Breast epithelium (tissue), 4 donors: Measurements from ENCODE around the gene LDB3. TPM values are rescaled to one million over a fixed set of nuclear protein-coding genes. Genes with fewer than 3 reads are reported as not detected.

Experiments used
- DNase-seq, 2 donors: peaks; one replicate each; pipeline ENCODE4 v3.0.0-alpha.2; 2019; ENCODE audit warnings: low spot score in 2 of 2
- H3K27ac ChIP-seq, 2 donors: fragments of 200-600 bp; sonication (generic) in 1 of 2; one replicate each; pipeline ENCODE4 v1.5.1; 2016 to 2019; ENCODE audit warnings: mild to moderate bottlenecking in 1 of 2
- H3K27me3 ChIP-seq, 2 donors: fragments of 200-600 bp; sonication (generic) in 1 of 2; one replicate each; pipeline versions ENCODE4 v1.5.1 to v1.6.0; 2017 to 2019; ENCODE audit warnings: control low read depth in 1 of 2, mild to moderate bottlenecking in 1 of 2
- H3K36me3 ChIP-seq: fragments of 200-600 bp; one replicate; pipeline ENCODE4 v1.5.1; 2019
- H3K4me1 ChIP-seq, 2 donors: fragments of 200-600 bp; sonication (generic); one replicate each; pipeline ENCODE4 v1.5.1; 2016 to 2019; ENCODE audit warnings: control low read depth in 1 of 2
- H3K4me3 ChIP-seq, 3 donors: fragments of 200-600 bp; sonication (generic); 1 replicate in 2 of 3; 2 replicates in 1 of 3; pipeline ENCODE4 v1.5.1; 2016 to 2019; ENCODE audit warnings: mild to moderate bottlenecking in 3 of 3, moderate library complexity in 2 of 3
- H3K9me3 ChIP-seq, 2 donors: fragments of 200-600 bp; sonication (generic) in 1 of 2; one replicate each; pipeline ENCODE4 v1.5.1; 2016 to 2019; ENCODE audit warnings: control low read depth in 1 of 2
- POLR2A ChIP-seq: fragments of 450-650 bp; IDR thresholded peaks from one replicate; pipeline ENCODE4 v1.6.1; 2016; ENCODE audit warnings: antibody characterized with exemption, mild to moderate bottlenecking, moderate library complexity
- POLR2AphosphoS5 ChIP-seq, 3 donors: sonication (generic); formaldehyde crosslinking; IDR thresholded peaks; one replicate each; pipeline ENCODE4 v1.6.1; 2017; ENCODE audit warnings: antibody characterized with exemption in 3 of 3
- intact Hi-C: fragments of 100-400 bp; cut with DNase I; formaldehyde crosslinking; loops from one replicate; pipeline ENCODE4 v1.15.1; 2023; ENCODE audit warnings: low total_unique reads
- total RNA-seq, 3 donors: library from RNA; depleted of rRNA; stranded (reverse); fragments of >200 nt; gene quantifications; one replicate each; pipeline ENCODE4 v1.1.0, GENCODE V29; 2016
- TF ChIP-seq, protein P1 (sequence below), 3 donors: fragments of 450-650 bp; IDR thresholded peaks; one replicate each; pipeline ENCODE4 v1.5.1; 2016 to 2017; ENCODE audit warnings: antibody characterized with exemption in 3 of 3, mild to moderate bottlenecking in 3 of 3, moderate library complexity in 3 of 3

LDB3 gene
- total RNA-seq, 3 donors from 2014 or later: 0.98 to 2.9 (median 1.3) TPM

DNA sequence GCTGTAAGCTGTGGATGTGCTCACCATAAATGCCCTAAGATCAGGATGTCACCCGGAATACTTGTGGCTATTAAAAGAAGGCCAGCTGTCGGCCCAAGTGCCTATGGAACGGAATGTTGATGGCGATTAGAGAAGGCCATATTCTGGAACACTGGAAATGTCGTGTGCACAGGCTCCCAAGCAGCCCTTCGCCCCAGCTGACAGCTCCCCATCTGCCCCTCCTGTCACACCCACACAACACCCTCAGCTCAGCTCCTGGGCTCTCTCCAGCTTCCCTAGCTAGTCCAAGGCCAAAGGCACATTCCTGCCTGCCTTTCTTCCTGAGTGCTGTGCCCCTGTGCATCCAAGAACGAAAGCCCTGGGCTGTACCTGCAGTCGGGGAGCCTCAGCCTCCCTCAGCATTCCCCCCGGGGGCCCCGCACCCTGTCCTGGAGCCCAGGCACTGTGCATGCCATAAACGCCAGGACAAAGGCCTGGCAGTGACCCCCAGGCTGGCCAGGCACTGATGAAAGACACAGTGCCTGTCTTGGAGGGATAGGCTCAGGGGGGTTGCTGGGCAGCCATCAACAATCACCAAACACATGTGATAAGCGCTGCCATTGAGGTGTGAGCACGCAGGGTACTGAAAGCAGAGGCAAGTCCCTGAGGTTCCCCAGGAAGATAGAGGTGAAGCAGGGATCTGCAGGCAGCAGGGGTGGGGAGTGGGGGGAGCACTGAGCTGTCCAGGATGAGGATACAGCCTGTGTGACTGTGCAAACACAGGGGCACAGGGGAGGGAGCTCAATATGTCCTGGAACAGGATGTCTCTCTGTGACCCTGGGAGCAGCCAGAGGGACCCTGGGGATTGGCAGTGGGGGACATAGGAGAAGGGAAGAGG, 3.7 kb upstream of the LDB3 start:
- H3K27me3 ChIP-seq: no peaks in the 10 kb centered on the region
- TF ChIP-seq, protein P1, sequence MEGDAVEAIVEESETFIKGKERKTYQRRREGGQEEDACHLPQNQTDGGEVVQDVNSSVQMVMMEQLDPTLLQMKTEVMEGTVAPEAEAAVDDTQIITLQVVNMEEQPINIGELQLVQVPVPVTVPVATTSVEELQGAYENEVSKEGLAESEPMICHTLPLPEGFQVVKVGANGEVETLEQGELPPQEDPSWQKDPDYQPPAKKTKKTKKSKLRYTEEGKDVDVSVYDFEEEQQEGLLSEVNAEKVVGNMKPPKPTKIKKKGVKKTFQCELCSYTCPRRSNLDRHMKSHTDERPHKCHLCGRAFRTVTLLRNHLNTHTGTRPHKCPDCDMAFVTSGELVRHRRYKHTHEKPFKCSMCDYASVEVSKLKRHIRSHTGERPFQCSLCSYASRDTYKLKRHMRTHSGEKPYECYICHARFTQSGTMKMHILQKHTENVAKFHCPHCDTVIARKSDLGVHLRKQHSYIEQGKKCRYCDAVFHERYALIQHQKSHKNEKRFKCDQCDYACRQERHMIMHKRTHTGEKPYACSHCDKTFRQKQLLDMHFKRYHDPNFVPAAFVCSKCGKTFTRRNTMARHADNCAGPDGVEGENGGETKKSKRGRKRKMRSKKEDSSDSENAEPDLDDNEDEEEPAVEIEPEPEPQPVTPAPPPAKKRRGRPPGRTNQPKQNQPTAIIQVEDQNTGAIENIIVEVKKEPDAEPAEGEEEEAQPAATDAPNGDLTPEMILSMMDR (IDR thresholded peaks at IDR 0.05): no peak
- TF ChIP-seq POLR2A: no peak
- H3K4me1 ChIP-seq: no peaks in the 10 kb centered on the region
- no peaks in the 10 kb centered on the region for H3K36me3 ChIP-seq
- H3K4me3 ChIP-seq: no peak overlapping the region
- H3K27ac ChIP-seq: no peak overlapping the region
- intact Hi-C loops: no loop called here
- DNase-seq: no peak
- H3K9me3 ChIP-seq: no peaks in the 10 kb centered on the region

DNA sequence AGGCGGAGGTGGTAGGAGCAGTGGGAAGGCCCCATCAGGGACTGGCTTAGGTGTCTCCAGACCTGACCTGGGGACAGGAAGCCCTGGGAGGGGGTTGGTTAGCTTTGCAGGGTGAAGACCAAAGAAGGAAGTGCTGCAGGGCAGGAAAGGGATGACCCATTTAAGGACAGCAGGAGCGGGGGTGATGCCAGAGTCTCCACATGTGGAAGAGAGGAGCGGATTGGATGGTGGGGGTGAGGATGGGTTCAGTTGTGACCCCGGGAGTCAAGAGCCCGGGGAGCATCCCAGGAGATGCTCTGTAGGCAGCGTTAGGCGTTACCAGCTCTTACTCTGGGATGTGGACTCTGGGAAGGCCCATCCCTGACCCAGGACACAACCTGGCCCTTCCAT, 3.1 kb upstream of the LDB3 start:
- Histone ChIP-seq H3K36me3 (no peaks in the 10 kb centered on the region), H3K4me1 (no peaks in the 10 kb centered on the region), H3K9me3 (no peaks in the 10 kb centered on the region), H3K27me3 (no peaks in the 10 kb centered on the region), H3K4me3 (no peak overlapping the region), H3K27ac (no peak overlapping the region)
- DNase-seq: no peak
- intact Hi-C loops: no loop called here
- TF ChIP-seq POLR2A (no peak), POLR2AphosphoS5 (IDR thresholded peaks at IDR 0.05) (no peak)
- TF ChIP-seq, protein P1 (IDR thresholded peaks at IDR 0.05): no peak

DNA sequence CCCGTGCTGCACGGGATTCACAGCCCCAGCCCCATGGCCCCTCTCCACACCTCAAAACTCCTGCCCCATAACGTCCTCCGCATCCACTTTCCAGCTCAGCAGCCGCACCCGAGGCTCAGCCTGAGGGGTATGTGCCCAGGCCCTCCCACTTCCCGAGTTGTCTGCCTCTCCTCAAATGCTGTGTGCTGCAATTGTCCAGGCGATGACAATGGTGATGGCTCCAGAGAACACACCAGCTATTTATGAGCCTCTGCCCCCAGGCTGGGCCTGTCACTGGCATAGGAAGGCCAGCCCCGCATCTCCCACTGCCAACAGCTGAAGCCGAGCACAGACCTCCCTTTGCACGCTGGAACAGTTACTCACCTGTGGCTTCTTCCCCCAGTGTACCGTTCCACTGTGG, 2.4 kb upstream of the LDB3 start:
- no peak overlapping the region for H3K27ac ChIP-seq
- TF ChIP-seq, protein P1 (IDR thresholded peaks at IDR 0.05): no peak
- TF ChIP-seq POLR2AphosphoS5 (IDR thresholded peaks at IDR 0.05) (no peak), POLR2A (no peak)
- H3K4me1 ChIP-seq: no peaks in the 10 kb centered on the region
- H3K36me3 ChIP-seq: no peaks in the 10 kb centered on the region
- H3K4me3 ChIP-seq: no peak overlapping the region
- intact Hi-C loops: no loop called here
- no peaks in the 10 kb centered on the region for H3K27me3 ChIP-seq
- no peaks in the 10 kb centered on the region for H3K9me3 ChIP-seq
- no peak for DNase-seq

DNA sequence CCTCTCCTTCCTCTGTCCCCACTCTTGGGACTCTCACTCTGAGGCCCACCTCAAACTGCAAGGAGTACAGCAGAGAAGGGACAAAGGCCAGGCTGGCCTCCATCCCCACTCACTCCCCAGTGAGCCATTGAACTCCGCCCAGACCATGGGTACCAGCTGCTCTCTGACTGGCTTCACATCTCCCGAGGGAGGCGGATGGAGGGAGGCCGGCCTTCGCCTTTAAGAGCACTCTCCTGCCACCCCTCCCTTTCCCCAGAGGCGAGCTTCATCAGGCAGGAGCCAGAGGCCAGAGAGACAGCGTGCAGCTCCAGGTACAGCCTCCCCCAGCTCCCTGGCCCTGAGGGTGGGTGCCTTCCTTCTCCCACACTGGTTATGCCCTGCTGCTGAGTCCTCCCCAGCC, 1.8 kb upstream of the LDB3 start:
- Histone ChIP-seq H3K4me3 (no peak overlapping the region), H3K27ac (no peak overlapping the region), H3K36me3 (no peaks in the 10 kb centered on the region), H3K9me3 (no peaks in the 10 kb centered on the region), H3K27me3 (no peaks in the 10 kb centered on the region), H3K4me1 (no peaks in the 10 kb centered on the region)
- TF ChIP-seq, protein P1 (IDR thresholded peaks at IDR 0.05): no peak
- TF ChIP-seq POLR2A: no peak
- no peak for TF ChIP-seq POLR2AphosphoS5 (IDR thresholded peaks at IDR 0.05)
- no peak for DNase-seq
- intact Hi-C loops: no loop called here

DNA sequence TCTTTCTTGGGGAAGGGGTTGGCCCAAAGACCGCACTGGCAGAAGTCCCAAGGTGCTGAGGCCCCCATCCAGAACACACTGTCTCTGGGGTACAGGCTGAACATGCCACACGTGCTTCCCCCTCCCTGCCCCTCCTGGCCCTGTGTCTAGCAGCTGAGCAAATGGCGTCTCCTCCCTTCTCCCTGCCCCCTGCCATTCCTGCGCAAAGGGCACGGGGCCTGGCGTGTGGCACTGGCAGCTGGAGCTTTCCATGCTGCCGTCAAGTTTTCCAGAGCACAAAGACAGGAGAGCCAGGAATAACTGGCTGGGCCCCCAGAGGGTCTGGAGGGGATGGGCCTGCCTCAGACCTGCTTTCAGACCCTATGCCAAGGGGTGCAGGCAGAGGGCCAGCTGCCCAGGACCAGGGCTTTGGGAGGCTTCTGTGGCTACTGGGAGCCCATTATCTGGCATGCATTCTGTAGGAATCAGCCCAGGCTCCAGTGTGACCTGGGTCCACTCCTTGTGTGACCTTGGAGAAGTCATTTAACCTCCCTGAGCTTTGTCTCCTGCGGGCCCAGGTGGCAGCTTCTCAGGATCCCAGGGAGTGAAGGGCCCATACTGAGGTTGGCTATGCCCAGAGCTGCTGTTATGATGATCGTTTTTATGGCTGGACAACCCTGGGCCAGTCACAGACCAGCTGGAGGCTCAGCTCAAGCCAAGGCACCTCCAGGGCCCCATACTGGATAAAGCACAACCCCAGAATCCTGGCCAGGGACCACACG, 710 bp upstream of the LDB3 start:
- no peak for DNase-seq
- TF ChIP-seq POLR2AphosphoS5 (IDR thresholded peaks at IDR 0.05) (no peak), POLR2A (no peak)
- TF ChIP-seq, protein P1 (IDR thresholded peaks at IDR 0.05): no peak
- no peaks in the 10 kb centered on the region for H3K4me1 ChIP-seq
- no peaks in the 10 kb centered on the region for H3K36me3 ChIP-seq
- H3K4me3 ChIP-seq: no peak overlapping the region
- H3K27ac ChIP-seq: peak overlapping the region in 1 of 2 donors; percentile 16
- intact Hi-C loops: no loop called here
- H3K27me3 ChIP-seq: no peaks in the 10 kb centered on the region
- no peaks in the 10 kb centered on the region for H3K9me3 ChIP-seq
